Heart right ventricle (tissue), 16 donors: ENCODE measurements around the gene NKAIN1. TPM values are rescaled to one million over a fixed set of nuclear protein-coding genes. Genes with fewer than 3 reads are reported as not detected.
"Not testable (repeated sequence)": the region's sequence is repeated elsewhere in the genome, so short reads cannot be mapped to it uniquely, and the experiment has no call there.

Source experiments
- ATAC-seq, 8 donors: fragments of 200-7000 bp; cut with Tn5 transposase; one replicate each; pipeline ENCODE4 v1.9.1; 2020; ENCODE audit warnings: mild to moderate bottlenecking in 8 of 8, moderate library complexity in 8 of 8, moderate number of reproducible peaks in 1 of 8
- DNase-seq, 2 donors: peaks; one replicate each; pipeline ENCODE4 v3.0.0-alpha.2; 2020
- H3K27ac ChIP-seq, 10 donors: fragments of 200-600 bp; sonication (generic) in 2 of 10; one replicate each; pipeline versions ENCODE4 v1.5.0 to v1.8.0; 2020 to 2022; ENCODE audit warnings: mild to moderate bottlenecking in 3 of 10
- H3K27me3 ChIP-seq, 7 donors: fragments of 200-600 bp; one replicate each; pipeline ENCODE4 v1.8.0; 2021 to 2022; ENCODE audit warnings: mild to moderate bottlenecking in 2 of 7
- H3K36me3 ChIP-seq, 9 donors: fragments of 200-600 bp; sonication (generic) in 1 of 9; one replicate each; pipeline versions ENCODE4 v1.5.0 to v1.8.0; 2020 to 2022; ENCODE audit warnings: mild to moderate bottlenecking in 2 of 9
- H3K4me1 ChIP-seq, 9 donors: fragments of 200-600 bp; sonication (generic) in 1 of 9; one replicate each; pipeline versions ENCODE4 v1.5.0 to v1.8.0; 2020 to 2022; ENCODE audit warnings: mild to moderate bottlenecking in 4 of 9
- H3K4me3 ChIP-seq, 10 donors: fragments of 200-600 bp; sonication (generic) in 2 of 10; one replicate each; pipeline versions ENCODE4 v1.5.0 to v1.8.0; 2020 to 2022; ENCODE audit warnings: mild to moderate bottlenecking in 7 of 10, moderate library complexity in 2 of 10
- H3K9me3 ChIP-seq, 11 donors: fragments of 200-600 bp in 10 of 11; sonication (generic) in 2 of 11; one replicate each; pipeline versions ENCODE4 v1.5.0 to v1.8.0; 2013 to 2022; ENCODE audit warnings: mild to moderate bottlenecking in 2 of 11, control low read depth in 1 of 11, moderate library complexity in 1 of 11
- CTCF ChIP-seq, 9 donors: fragments of 200-600 bp; sonication (generic) in 2 of 9; IDR thresholded peaks; one replicate each; pipeline versions ENCODE4 v1.5.0 to v1.8.0; 2021 to 2022; ENCODE audit warnings: antibody characterized with exemption in 9 of 9, mild to moderate bottlenecking in 5 of 9, moderate library complexity in 1 of 9
- WGBS, 2 donors: extraction: QIAGEN DNeasy Blood & Tissue Kit; methylation state at CpG; one replicate each; pipeline ENCODE4 v1.1.7; 2013; ENCODE audit warnings: inconsistent platforms in 1 of 2; 5-methylcytosine and 5-hydroxymethylcytosine counted together
- intact Hi-C, 10 donors: fragments of 100-400 bp; cut with DNase I; formaldehyde crosslinking; loops; one replicate each; pipeline versions ENCODE4 v1.11.1 to v1.14.2; 2022
- polyA plus RNA-seq, 2 donors: library from polyadenylated mRNA; stranded (reverse); fragments of 200-250 nt; gene quantifications; one replicate each; pipeline ENCODE4 v1.2.3, GENCODE V29; 2013
- total RNA-seq, 10 donors: library from RNA; stranded (reverse); fragmentation: NEBNext Ultra II Directional in 3 of 10; extraction: Animal tissue kit (Norgen Biotek cat#: 25700) in 3 of 10; gene quantifications; one replicate each; pipeline versions ENCODE4 v1.2.1 to v1.2.4, GENCODE V29; 2021 to 2023
- donor health status: Arrhythmogenic right ventricular cardiomyopathy.
- donor health status: ischemic (EF 13 %, LVEDD 7.1; RV severe dilation, severe dysfunction).
- donor health status: healthy with polysubstance abuse.
- donor health status: DM: no; HTN: yes; CAD: no.
- donor health status: DM: no; HTN: no; CAD: no.
- donor health status: ischemic (EF 25% LVEDD 6.9; RV normal size, moderate dysfunction).
- donor health status: ischemic (EF 25% LVEDD 5.7; RV mildly dilated, moderate dysfunction).
- donor health status: healthy.
- donor health status: DM: yes; HTN: yes; CAD: no.
- donor health status: Ischemic cardiomyopathy.
- donor health status: ischemic (EF 35%, LVEDD 5.7; RV mildly dilated, moderate dysfunction).
- donor health status: nonischemic (EF 11% LVEDD 7.7; RV severe dilation, severe dysfunction).
- donor health status: DM: yes; HTN: yes; CAD: no.
- donor health status: PGD.
- donor health status: ischemic (EF 29% LVEDD 5.4; RV normal size, mild dysfunction).
- donor health status: nonischemic (EF 23%, LVEDD 6.1; RV moderate dilation, normal function).

Gene NKAIN1
- total and polyA plus RNA-seq, 12 donors, result 0.07 to 0.45 (median 0.21) TPM; not detected in 8

DNA sequence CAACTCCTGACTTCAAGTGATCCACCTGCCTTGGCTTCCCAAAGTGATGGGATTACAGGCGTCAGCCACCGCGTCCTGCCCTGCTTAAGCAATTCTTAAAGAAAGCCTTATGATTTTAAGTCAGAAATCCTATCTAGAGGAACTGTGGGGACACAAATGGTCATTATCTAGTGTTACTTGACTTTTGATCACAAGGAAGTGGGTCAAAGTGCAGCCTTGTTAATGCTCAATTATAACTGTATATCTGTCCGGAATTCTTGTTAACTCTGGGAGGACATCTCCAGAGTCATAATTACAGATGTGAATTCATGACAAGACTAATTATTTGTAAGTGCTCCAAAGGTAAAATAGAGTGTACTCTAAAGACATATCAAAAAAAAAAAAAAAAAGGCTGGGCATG lies 97.3 kb downstream of the NKAIN1 start:
- intact Hi-C loops, result no loop called here
- WGBS, 2 donors, result 96 to 97% methylated on average over 4 of the region's 4 CpGs
- Histone ChIP-seq H3K27me3 (no peaks in the 10 kb centered on the region), H3K36me3 (no peaks in the 10 kb centered on the region), H3K4me3 (no peak overlapping the region), H3K4me1 (peaks cover 0 to 4% (median 0%) of the 10 kb centered on the region in 9 donors), H3K27ac (no peak overlapping the region), H3K9me3 (no peaks in the 10 kb centered on the region)
- DNase-seq, result no peak
- no peak for TF ChIP-seq CTCF (IDR thresholded peaks at IDR 0.05)
- ATAC-seq, result no peak

DNA sequence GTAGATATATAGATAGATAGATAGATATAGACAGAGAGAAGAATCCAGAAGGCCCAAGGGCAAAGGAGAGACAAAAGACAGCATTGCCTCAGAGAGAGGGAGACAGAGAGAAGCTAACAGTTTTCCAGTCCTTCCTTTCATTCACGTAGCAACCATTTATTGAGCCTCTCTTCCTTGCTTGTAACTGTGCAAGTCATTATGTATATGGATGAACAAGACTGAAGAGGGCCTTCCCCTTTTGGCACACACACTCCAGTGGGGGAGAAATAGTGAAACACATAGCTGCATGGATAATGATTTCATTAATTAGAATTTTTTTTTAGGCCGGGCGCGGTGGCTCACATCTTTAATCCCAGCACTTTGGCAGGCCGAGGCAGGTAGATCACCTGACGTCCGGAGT lies 99.4 kb downstream of the NKAIN1 start:
- Histone ChIP-seq H3K4me3 (no peak overlapping the region), H3K9me3 (peaks cover 0 to 10% (median 0%) of the 10 kb centered on the region in 11 donors), H3K4me1 (no peaks in the 10 kb centered on the region), H3K27me3 (no peaks in the 10 kb centered on the region), H3K27ac (no peak overlapping the region), H3K36me3 (no peaks in the 10 kb centered on the region)
- DNase-seq (no peak), ATAC-seq (no peak)
- no peak for TF ChIP-seq CTCF (IDR thresholded peaks at IDR 0.05)
- intact Hi-C loops, result no loop called here
- 91 to 93% methylated on average over 7 of the region's 7 CpGs for WGBS, 2 donors

DNA sequence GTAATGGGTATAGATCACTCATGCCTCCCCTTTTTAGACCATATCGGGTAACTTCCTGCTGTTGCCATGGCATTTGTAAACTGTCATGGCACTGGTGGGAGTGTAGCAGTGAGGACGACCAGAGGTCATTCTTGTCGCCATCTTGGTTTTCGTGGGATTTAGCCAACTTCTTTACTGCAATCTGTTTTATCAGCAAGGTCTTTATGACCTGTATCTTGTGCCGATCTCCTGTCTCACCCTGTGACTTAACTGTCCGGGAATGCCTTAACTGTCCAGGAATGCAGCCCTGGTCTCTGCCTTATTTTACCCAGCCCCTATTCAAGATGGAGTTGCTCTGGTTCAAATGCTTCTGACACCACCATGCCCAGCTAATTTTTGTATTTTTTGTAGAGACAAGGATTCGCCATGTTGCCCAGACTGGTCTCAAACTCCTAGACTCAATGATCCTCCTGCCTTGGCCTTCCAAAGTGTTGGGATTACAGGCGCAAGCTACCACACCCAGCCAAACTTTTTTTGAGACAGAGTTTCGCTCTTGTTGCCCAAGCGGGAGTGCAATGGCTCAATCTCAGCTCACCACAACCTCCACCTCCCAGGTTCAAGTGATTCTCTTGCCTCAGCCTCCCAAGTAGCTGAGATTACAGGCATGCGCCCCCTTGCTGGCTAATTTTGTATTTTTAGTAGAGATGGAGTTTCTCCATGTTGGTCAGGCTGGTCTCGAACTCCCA lies 100.7 kb downstream of the NKAIN1 start:
- H3K36me3 ChIP-seq, DNase-seq, intact Hi-C loops, H3K4me3 ChIP-seq, H3K27me3 ChIP-seq, H3K27ac ChIP-seq, H3K4me1 ChIP-seq, ATAC-seq: not testable (repeated sequence)
- peaks cover 0 to 10% (median 0%) of the 10 kb centered on the region in 11 donors for H3K9me3 ChIP-seq
- 89 to 93% methylated on average over 12 of the region's 12 CpGs for WGBS, 2 donors

DNA sequence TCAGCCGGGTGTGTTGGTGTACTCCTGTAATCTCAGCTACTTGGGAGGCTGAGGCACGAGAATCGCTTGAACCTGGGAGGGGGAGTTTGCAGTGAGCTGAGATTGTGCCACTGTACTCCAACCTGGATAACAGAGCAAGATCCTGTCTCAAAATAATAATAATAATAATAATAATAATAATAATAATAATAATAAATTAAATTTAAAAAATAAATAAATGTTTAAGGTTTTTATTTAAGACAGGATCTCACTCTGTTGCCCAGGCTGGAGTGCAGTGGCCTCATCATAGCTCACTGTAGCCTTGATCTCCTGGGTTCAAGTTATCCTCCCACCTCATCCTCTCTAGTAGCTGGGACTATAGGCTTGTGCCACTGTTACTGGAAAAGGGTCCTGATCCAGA lies 101.8 kb downstream of the NKAIN1 start:
- H3K27me3 ChIP-seq, H3K36me3 ChIP-seq, H3K27ac ChIP-seq, H3K4me1 ChIP-seq, H3K4me3 ChIP-seq, DNase-seq, ATAC-seq, intact Hi-C loops: not testable (repeated sequence)
- WGBS, 2 donors, result 88 to 93% methylated on average over 3 of the region's 3 CpGs
- H3K9me3 ChIP-seq, result peaks cover 0 to 10% (median 0%) of the 10 kb centered on the region in 11 donors

DNA sequence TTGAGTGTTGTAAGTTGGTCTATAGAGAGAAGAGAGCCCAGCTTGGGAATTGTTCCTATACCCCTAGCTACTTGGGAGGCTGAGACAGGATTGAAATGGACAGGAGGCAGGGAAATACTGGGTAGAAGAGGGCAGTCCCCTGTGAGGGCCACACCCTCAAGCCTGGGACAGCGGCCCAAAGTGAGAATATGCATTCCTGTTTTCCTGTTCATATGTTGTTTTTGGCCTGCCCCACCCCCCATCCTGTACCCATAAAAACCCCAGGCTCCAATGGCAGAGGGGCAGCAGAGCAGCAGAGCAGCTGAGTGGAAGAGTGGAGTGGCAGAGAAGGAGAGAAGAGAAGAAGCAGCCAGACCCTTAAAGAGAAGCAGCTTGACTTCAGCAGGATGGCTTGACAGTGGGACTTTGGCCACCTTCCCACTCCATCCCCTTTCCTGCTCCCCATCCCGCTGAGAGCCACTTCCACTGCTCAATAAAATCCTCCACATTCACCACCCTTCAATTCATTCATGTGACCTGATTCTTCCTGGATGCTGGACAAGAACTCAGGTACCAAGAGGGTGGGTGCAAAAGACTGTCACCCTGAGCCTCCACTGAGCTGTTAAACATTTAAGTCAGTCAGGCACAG lies 103.6 kb downstream of the NKAIN1 start:
- DNase-seq, result no peak
- WGBS, 2 donors, result 75 to 81% methylated on average over 2 of the region's 2 CpGs
- intact Hi-C loops, result no loop called here
- Histone ChIP-seq H3K4me1 (no peaks in the 10 kb centered on the region), H3K4me3 (no peak overlapping the region), H3K27ac (no peak overlapping the region), H3K9me3 (peaks cover 0 to 10% (median 0%) of the 10 kb centered on the region in 11 donors), H3K36me3 (no peaks in the 10 kb centered on the region), H3K27me3 (no peaks in the 10 kb centered on the region)
- no peak for ATAC-seq
- TF ChIP-seq CTCF (IDR thresholded peaks at IDR 0.05), result no peak
